HG03103 (cell line): ENCODE data around the gene CYP46A1.

Source experiments
- ATAC-seq: cut with Tn5 transposase; IDR thresholded peaks from one replicate; pipeline ENCODE4 v1.9.1; 2021; ENCODE audit warnings: low read depth; ENCODE audit not compliant: unreplicated experiment

CYP46A1 gene

DNA sequence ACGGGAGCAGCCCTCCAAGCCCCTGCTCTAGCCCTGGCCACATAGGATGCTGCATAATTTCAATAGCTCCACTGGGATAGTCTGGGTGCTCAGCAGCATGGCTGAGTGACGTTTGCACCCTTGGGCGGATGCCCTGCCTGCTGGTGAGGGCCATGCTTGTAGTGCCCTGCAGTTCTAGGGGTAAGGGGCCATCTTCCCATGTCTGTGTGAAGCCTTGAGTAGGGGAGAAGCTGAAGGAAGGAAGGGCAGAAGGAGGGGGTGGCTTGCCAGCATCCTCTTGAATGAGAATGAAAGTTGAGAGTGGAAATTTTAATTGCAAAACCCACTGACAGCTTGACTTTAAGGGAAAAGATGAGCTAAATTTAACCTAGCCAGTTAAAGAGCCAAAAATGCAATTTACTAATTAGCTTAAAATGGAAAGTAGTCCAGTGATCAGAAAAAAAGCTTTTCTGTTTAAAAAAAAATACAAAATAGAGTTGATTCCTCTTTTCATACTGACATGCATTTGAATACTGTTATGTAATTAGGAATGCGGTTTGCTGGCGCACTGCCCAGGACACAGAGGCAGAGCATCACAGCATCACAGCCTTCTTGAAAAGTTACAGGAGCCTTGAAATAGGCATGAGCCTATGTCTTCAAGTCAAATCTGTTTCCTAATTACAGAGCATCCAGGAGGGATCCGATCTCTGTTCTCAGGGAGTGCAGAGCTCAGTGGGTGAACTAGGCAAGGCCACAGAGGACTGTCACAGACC, 90.6 kb downstream of the CYP46A1 start:
- no peak for ATAC-seq

DNA sequence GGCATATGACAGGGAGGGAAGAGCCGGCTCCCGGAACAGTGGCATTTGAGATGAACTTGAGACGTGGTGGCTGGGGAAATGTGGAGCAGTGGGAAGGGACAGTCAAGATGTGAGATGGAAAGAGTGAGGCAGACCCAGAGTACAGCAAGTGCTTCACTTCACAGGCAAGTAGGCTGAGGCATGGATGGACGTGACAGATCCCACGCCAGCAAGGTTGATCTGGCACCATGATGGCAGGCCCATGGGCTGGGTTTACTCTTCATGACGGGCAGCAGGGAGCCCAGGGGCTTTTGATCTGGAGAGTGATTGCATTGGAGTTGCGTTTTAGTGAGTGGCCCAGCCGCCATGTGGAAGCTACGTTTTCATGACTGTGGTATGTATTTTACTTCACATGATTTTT, 91.3 kb downstream of the CYP46A1 start:
- ATAC-seq: no peak
